HCT116 (cell line): ENCODE results near the gene COL19A1.

Source experiments
- CEBPB ChIP-seq: IDR thresholded peaks from 2 replicates; pipeline ENCODE4 v1.6.1; 2012; ENCODE audit warnings: low read depth
- JUND ChIP-seq: IDR thresholded peaks from 2 replicates; pipeline ENCODE4 v1.6.1; 2012
- MAX ChIP-seq: IDR thresholded peaks from 2 replicates; pipeline ENCODE4 v1.6.1; 2012
- POLR2A ChIP-seq: IDR thresholded peaks from 2 replicates; pipeline ENCODE4 v1.7.0; 2011; ENCODE audit warnings: borderline replicate concordance; ENCODE audit not compliant: insufficient read depth, insufficient read length; ENCODE audit errors: extremely low read depth
- POLR2AphosphoS5 ChIP-seq: IDR thresholded peaks from 2 replicates; pipeline ENCODE4 v1.6.1; 2011; ENCODE audit warnings: mild to moderate bottlenecking, low read depth, low read length, moderate library complexity
- SRF ChIP-seq: IDR thresholded peaks from 2 replicates; pipeline ENCODE4 v1.6.1; 2012; ENCODE audit warnings: low read depth
- ZNF274 ChIP-seq: fragments of 200-500 bp; sonication (Bioruptor generic); IDR thresholded peaks from 2 replicates; pipeline ENCODE4 v1.6.1; 2014; ENCODE audit warnings: mild to moderate bottlenecking, low read depth, low read length, inconsistent platforms

GRCh38 chr6:70219943-70220613, 353.7 kb downstream of the COL19A1 start:
- no peak for TF ChIP-seq CEBPB
- TF ChIP-seq SRF = no peak
- no peak for TF ChIP-seq POLR2A
- TF ChIP-seq JUND = no peak
- no peak for TF ChIP-seq POLR2AphosphoS5
- TF ChIP-seq MAX = no peak
- TF ChIP-seq ZNF274 = no peak
